GM12874 (cell line): Measurements from ENCODE around the gene NLGN1.

Source experiments
- TF ChIP-seq, protein P1 (sequence below): IDR thresholded peaks from 2 replicates; pipeline ENCODE4 v1.5.1; 2011; ENCODE audit warnings: low read depth, mild to moderate bottlenecking, control low read depth, low read length, moderate library complexity; ENCODE audit not compliant: insufficient read depth

Gene NLGN1

DNA sequence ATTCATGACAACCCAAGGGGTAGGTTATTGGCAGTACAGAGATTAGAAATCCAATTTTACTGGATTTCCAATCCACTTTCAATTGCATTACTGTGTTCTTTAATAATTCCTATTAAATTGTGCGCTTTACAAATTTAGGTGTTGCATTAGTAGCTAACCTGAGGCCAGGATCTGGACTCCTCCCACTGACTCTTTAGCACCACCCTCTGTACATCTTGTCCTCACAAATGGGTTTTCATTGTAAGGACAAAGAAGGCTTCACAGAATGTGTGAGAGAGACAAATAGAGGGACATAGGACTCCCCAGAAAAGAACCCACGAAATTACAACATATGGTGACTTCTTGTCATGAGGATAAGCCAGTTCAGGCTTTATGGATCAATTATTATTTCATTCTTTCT is 818.5 kb downstream of the NLGN1 start:
- TF ChIP-seq, protein P1, sequence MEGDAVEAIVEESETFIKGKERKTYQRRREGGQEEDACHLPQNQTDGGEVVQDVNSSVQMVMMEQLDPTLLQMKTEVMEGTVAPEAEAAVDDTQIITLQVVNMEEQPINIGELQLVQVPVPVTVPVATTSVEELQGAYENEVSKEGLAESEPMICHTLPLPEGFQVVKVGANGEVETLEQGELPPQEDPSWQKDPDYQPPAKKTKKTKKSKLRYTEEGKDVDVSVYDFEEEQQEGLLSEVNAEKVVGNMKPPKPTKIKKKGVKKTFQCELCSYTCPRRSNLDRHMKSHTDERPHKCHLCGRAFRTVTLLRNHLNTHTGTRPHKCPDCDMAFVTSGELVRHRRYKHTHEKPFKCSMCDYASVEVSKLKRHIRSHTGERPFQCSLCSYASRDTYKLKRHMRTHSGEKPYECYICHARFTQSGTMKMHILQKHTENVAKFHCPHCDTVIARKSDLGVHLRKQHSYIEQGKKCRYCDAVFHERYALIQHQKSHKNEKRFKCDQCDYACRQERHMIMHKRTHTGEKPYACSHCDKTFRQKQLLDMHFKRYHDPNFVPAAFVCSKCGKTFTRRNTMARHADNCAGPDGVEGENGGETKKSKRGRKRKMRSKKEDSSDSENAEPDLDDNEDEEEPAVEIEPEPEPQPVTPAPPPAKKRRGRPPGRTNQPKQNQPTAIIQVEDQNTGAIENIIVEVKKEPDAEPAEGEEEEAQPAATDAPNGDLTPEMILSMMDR: no peak

DNA sequence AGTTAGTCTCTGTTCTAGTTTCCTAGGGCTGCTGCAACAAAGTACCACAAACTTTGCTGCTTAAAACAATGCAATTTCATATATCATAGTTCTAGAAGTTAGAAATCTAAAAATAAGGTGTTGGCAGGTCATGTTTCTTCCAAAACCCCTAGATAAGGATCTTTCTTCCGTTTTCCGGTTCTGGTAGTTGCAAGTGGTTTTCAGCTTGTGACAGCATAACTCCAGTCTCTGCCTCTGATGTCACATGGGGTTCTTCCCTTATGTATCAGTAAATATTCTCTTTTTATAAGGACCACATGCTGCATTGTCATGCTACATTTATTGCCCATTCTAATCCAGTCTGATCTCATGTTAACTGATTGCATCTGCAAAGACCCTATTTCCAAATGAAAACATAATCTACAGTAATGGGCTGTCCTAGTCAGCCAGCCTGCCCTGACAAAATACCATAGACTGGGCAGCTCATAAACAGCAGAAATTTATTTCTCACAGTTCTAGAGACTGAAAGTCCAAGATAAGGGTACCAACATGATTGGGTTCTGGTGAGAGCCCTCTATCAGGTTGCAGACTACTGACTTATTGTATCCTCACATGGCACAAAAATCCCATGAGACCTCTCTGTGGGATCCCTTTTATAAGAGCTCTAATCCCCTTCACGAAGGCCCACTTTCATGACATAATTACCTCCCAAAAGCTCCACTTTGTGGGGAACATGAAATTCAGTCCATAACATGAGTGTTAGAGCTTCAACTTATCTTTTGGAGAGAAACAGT is 819.6 kb downstream of the NLGN1 start:
- TF ChIP-seq, protein P1: no peak

DNA sequence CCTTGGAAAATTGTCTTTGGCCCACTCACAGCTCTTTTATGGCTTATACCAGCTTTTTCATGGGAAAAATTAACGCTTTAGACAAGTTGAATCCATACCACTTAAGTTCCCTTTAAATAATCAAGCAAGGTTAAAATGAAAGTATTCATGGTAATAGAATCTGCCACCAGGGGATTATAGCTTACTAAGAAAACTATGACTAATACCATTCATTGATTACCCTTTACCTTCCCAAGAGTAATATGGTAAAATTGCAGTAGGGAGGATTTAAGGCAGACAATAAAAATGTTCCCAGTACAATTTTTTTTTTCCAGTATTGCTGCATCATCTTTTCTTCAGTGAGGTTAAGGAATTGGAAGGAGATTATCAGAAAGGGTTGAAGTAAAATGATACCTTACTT is 820.5 kb downstream of the NLGN1 start:
- TF ChIP-seq, protein P1: no peak

DNA sequence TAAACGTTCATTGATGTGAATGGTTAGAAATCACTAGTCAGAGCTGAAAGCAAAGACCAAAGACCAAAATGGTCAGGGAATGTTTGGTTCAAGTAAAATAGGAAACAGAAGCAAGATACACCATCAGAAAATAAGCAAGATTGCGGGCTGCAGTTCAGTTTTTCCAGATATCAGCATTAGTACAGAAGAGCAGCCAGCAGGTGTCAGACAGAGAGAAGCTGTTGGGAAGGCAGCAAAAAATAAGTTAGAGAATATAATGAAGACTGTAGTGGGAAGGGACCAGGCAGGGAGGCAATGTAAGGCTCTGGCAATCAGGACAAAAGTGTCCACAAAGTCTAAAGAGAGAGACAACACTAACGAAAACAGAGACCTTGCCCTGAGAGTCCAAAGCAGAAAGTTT is 822.2 kb downstream of the NLGN1 start:
- TF ChIP-seq, protein P1: no peak

DNA sequence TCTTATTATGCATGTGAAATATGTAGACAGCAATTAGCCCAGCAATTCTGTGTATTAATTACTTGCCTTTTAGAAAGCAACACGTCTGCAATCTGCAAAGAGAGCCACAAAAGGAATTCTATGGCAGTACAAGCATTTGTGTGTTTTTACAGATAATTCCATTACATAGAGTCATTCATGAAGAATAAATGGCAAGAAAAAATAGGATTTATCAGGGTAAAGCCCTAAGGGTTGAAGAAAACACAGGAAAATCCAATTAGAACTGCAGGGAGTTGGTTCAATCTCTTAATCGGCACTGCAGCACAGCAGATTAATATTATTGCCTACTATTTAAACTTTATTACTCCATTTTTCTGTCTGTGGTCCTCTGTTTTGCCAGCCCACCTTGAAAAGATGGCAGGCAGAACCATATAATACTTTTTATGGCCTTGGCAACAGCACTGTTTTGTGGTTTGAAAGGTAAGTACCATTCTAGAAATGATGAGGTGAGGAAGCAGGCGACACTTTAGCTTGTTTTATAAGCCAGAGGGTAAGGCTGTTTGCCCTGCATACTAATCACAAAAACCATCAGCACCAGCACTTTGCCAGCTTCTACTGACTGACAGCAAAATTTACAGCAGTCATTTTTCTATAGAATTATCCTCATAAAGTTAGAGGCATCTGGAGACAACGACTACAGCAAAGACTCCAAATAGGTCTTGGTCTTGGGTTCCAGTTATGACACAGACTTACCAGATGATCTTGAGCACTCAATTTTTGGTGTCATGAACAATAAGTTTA is 823.4 kb downstream of the NLGN1 start:
- TF ChIP-seq, protein P1: no peak

DNA sequence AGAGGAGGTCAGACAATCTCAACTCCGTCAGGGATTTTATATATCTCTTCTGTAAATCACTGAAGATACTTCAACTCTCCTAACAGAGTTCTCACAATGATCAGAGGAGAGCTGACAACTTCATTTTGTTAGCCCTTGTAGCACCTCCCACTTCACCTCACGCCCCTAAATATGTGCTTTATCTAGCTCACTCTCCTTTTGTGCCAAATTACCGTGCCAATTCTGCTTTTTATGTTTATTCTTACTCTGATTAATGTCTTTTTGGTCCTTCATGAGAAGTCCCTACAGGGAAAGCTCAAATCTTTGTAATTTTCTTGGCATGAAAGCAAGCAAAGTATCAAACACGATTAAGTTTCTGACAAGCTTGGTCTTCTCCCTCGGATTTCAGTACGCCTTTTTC is 825.5 kb downstream of the NLGN1 start:
- TF ChIP-seq, protein P1: no peak

DNA sequence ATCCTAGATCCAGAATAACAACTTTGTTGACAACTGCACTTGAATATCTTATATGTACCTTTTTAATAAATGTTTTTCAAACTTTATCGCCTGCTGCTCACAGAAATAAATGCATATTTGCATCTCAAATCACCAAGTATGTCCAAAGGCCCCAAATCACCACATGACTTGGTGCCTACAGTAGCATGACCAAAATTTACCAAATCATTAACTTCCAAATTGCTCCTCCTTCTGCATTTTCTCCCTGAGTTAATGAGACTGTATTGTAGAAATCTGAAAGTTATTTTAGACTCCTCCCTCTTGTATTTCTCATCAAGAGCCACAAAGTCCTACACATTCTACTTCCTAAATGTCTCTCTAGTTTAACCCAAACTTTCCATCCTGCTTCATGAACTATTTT is 826.1 kb downstream of the NLGN1 start:
- TF ChIP-seq, protein P1: no peak
